Mesenteric fat pad (tissue), 1 donor: Measurements from ENCODE around the gene AP1M1. TPM values are rescaled to one million over a fixed set of nuclear protein-coding genes. Genes with fewer than 3 reads are reported as not detected.

Source experiments
- DNase-seq: peaks from one replicate; pipeline ENCODE4 v3.0.0-alpha.2; 2020; ENCODE audit warnings: low spot score
- total RNA-seq: library from RNA; stranded (reverse); fragmentation: NEBNext Ultra II Directional; extraction: Animal tissue kit (Norgen Biotek cat#: 25700); gene quantifications from one replicate; pipeline ENCODE4 v1.2.1, GENCODE V29; 2021
- donor health status: DM: yes; HTN: yes; CAD: no.

AP1M1 gene
- total RNA-seq, 1 donor from 2014 or later: 110 TPM

DNA sequence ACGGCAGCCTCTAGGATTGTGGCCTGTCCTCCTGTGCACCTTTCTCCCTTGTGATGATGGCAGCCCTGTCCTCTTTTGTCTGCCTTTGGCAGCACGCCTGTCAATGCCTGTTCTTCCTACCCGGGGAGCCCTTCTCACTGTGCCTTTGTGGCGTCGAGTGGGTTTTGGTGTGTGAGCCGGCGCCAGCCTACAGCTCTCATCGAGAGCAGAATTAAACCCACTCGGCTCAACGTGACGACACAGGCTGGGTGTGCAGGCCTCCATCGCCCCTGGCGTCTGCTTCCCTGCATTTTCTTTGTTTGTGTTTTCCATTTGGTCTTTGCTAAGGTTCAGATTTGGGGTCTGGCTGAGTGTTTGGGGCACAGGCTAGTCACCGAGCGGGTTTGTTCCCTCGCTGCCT is 34.4 kb downstream of the AP1M1 start:
- peak; percentile 47 for DNase-seq

DNA sequence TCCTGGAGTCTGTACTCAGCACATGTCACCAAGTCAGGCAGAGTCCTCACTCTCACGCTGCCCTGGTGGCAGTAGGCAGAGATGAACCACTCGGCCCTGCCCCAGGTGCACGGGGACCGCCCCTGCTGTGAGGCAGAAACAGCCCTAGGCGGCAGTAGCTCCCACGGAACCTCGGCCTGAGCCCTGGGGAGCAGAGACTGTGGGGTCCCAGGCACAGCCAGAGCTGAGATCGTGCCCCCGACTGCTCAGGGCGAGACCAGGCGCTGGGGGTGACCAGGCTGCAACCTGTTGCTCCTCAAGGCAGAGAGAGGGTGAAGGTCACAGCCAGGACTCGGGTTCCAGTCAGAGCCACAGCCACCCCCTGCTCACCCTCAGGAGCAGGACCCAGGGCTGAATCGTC is 34.9 kb downstream of the AP1M1 start:
- no peak for DNase-seq

DNA sequence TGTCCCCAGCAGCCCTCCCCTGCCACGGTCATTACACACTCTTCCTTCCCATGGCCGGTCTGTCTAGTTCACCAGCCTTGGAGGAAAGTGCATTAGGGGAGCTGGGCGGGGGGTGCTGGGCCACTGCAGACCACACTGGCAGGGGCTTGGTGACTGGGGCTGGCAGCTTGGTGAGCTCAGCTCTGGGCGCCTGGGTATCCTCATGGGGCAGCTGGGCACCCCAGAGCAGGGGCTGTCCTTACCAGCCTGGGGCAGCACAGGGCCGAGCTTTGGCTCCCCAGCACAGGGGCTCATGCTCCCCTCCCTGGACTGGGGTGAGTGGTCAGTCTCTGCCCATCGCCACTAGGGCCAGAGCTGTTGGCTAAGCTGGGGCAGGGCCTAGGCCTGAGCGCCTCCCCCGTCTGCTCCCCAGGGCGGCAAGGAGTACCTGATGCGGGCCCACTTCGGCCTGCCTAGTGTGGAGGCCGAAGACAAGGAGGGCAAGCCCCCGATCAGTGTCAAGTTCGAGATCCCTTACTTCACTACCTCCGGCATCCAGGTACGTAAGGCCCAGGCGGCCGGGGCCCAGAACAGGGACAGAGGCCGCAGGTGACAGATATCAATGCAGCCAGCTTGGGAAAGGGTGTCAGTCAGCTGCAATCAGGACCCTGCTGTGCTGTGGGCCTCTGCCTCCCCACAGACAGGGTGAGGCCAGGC is 35.5 kb downstream of the AP1M1 start:
- peak; percentile 65 for DNase-seq

DNA sequence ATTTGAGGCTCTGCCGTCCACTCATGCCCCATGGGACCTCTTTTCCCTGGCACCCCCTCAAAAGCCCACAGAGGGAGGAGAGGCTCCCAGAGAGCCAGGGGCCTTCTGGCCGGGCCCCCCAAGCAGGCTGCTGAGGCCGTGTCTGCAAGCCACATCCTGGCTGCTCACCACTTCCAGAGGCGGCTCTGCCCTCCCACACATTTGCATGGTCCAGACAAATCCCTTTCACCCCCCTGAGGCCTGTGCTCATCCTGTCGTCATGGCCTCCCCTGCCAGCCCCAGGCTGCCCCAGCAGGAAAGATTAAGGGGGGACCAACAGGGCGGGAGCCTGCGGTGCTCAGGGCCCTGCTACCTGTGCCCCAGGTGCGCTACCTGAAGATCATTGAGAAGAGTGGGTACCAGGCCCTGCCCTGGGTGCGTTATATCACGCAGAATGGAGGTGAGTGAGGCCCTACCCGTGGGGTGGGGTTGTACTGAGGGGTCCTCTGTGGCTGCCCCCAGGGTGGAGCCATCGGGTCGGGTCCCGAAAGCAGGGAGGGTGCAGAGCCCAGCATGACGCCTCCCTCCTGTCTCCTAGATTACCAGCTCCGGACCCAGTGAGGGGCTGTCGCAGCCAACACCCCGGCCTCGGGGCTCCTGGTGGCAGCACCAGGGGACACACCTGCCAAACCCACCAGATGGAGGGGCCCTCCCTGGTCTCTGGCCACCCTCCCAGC is 36.3 kb downstream of the AP1M1 start:
- no peak for DNase-seq

DNA sequence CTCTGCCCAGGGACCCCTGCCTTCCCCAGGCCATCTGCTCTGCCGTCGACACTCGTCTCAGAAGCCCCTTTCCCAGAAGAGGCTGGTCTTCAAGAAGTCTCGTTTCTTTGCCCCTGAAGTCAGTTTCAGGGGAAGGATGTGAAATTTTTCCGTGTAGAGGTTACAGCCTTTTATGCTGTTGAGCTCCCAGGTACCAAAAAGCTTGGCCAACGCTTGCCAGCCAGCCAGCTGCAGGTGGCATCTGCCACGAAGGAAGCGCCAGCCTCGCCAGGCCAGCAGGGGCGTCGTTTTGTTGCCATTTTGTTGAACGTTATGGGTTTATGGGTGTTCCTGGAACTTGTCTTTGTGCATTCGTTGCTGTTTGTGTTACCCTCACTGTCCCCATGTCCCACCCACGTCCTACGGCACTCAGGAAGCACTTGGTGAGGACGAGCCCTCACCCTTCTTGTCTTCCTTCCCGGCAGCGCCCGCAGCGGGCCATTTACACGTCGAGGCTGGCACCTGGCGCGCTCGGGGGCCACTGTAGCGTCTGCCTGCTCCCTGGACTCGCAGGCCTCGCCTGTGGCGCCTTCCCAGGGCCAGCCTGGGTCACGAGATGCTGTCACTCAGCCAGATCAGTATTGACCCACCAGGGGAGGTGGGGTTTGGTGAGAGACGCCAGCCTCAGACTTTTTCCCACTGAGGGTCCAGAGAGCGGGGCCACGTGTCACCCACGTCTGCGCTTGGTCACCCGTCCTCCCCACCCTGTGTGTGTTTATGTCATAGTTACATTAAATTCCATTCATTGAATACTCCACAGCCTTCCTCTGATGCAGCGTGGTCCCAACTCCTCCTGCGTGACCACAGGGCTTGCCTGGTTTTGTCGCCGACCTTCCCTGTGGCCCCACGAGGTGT is 37.1 kb downstream of the AP1M1 start:
- DNase-seq: peak; percentile 67

DNA sequence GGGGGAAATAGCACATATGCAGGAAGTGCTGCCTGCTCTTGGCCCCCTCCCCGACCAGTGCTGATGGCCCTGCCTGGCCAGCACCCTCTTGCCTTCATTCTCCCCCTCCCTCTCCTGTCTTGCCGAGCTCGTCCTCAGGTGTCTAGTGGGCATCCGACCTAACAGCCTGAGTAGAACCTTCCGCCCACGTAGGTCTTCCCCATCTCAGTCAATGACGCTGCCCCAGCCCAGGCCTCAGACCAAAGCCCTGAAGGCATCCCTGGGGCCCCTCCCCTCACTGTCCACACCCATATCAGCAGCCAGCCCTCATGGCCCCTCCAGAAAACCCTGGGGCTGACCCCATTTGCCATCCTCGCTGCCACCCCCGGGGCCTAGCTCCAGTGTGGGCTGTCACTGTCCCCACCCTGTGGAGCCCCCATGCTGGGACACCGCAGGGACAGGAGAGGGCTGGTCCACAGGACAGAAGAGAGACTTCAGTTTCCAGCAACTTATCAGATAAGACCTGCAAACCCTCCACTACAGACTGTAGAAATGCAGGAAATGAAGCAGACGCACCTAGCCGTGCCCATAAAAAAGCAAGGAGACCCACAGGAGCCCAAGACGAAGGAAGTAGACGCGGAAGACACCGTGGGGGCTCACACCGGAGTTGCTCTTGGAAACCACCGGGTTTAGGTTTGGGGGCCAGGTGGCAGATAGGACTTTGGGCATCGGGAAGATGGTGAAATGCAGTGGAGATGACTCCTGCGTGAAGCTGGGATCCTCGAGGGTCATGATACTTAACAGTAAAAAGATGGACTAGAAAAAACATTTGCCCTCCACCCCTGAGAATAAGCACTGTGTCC is 38.3 kb downstream of the AP1M1 start:
- DNase-seq: no peak

DNA sequence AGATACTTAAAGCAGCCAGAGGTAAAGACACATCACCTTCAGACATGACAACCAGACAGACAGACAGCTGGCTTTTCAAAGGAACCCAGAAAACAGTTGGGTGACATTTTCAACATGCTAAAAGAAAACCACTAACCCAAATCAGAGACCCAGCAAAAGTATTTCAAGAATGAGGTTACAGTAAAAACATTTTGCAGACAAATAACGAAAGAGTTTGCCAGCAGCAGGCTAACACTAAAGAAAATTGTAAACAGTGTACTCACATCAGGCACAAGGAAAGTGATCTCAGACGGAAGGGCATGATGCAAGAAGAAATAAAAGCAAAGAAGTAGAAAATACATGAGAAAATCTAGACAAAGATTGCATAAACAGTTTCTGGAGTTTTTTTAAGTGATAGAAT is 46.4 kb downstream of the AP1M1 start:
- no peak for DNase-seq

DNA sequence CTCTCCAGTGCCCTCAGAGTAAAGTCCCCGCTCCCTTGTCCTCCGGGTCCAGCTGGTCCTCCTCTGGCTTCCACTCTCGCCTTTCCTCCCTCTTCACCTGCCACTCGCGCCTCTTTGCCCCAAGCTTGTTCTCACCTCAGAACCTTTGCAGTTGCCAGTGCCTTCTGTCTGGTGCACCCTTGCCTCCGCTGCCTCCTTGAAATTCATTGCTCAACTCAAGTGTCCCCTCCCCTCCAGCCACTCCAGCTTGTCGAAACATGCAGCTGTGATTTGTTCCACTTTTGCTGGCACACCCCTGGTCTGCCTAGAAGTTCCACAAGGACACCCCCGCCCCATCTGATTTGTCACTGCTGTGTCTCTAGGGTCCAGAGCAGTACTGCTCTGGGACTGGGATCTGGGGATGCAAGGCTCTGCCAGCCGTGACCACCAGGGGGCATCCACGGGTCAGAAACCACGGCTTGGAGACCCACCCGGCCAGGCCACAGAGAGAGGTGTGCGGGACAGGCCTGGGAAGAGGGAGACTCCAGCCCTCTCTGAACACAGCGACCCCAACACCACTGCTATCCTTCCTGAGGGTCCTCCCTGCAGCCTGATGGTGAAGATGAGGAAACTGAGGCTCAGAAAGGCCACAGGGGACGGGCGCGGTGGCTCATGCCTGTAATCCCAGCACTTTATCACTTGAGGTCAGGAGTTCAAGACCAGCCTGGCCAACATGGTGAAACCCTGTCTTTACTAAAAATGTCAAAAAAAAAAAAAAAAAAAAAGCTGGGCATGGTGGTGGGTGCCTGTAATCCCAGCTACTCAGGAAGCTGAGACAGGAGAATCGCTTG is 49.9 kb downstream of the AP1M1 start:
- peak; percentile 96 for DNase-seq

DNA sequence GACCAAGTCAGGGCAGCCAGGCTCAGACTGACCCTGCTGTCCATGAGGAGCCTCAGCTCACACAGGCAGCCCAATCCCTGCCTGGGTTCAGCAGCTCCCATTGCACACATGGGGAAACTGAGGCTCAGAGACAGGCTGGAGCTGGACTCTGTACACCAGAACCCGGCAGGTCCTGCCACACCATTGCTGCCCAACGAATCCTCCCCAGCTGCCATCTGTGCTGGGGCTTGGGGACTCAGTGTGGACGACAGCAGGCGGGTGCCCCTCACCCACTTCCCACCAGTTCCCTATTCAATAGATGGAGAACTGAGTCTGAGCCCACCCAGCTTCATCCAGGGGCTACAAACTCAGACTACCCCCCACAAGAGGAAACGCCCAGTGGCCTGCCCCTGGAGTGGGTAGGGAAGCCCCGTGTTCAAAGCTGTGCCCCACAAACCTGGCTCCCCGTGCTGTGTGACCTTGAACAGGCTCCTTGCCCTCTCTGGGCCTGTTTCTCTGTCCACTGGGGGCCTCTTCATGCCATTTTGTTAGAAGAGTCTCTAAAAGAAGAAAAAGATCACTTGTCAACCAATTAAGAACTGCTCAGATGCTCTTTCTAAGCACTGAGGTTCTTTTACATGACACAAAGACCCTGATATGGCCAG is 50.8 kb downstream of the AP1M1 start:
- DNase-seq: no peak

DNA sequence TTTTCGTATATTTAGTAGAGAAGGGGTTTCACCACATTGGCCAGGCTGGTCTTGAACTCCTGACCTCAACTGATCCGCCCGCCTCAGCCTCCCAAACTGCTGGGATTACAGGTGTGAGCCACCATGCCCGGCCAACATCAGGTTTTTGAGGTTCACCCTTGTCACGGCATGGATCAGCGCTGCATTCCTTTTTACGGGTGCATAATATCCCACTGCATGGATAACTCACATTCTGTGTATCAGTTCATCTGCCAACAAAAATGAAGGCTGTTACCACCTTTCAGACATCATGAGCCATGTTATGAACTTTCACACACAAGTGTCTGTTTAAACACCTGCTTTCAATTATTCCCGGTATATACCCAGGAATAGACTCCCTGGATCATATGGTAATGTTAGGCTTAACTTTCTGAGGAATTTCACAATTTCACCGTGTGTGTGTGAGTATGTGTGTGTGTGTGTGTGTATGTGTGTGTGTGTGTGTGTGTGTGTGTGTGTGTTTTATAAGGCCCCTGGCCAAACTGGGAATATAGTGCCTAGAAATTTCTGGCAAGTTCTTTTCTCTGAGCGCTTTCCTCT is 52.2 kb downstream of the AP1M1 start:
- no peak for DNase-seq

DNA sequence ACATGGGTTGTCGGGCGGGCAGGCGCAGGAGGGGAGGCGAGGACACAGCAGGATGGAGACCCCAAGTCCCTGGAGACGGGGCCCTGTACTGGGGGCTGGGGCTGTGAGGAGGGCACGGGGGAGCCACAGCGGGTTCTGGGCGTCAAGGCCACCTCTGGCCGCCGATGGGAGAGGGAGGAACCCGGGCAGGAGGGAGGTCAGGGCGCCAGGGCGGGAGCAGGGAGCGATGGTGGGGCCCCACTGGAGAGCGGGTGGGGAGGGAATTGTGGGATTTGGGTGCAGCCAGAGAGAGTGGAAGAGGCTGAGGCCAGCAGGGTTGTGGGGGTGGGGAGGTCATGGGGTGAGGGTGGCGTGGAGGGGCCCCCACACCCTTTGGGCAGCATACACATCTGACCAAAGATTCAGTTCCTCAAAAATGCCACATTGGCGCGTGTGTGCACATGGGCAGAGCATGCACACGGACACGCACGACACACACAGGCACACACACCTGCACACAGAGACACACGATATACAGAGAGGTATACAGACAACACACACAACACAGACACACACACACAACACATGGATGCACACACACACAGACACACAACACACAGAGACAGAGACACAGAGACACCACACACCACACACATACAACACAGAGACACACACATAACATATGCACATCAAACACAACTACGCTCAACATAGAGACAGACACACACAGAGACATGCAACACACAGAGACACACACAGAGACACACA is 54.9 kb downstream of the AP1M1 start:
- no peak for DNase-seq

DNA sequence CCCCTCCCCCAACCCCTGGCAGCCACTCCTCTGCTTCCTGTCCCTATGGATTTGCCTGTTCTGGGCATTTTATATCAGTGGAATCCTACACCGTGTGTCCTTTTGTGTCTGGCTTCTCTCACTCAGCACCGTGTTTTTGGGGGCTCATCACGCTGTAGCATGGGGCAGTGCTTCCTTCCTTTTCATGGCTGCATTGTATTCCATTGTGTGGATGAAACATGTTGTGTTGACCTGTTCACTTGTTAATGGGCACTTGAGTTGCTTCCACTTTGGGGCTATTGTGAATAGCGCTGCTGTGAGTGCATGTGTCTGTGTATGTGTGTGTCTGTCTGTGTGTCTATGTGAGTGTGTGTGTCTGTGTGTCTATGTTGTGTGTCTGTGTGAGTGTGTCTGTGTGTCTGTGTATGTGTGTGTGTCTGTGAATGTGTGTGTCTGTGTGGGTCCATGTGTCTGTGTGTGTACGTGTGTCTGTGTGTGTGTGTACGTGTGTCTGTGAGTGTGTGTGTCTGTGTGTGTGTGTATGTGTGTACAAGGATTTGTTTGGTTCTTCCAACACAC is 57.2 kb downstream of the AP1M1 start:
- no peak for DNase-seq

DNA sequence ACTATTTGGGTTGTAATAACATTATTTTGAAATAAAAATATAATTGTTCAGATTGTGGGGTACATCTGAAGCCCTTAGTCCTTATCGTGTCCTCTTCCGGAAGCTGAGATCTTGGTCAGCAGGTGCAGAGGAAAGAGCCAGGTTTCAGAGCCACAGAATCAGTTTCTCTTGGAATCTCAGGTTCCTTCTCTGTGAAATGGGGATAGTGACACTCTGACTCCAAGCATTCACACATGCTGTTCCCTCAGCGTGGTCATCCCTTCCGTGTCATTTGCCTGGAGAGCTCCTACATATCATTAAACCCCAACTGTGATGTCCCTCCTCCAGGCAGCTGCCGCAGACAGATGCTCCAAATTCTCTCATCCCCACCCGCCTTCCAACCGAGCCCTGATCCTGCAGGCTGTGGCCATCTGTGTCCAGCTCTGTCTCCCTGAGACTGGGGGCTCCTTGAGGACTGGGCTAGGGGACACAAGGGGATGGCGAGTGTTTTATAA is 59.8 kb downstream of the AP1M1 start:
- DNase-seq: no peak

DNA sequence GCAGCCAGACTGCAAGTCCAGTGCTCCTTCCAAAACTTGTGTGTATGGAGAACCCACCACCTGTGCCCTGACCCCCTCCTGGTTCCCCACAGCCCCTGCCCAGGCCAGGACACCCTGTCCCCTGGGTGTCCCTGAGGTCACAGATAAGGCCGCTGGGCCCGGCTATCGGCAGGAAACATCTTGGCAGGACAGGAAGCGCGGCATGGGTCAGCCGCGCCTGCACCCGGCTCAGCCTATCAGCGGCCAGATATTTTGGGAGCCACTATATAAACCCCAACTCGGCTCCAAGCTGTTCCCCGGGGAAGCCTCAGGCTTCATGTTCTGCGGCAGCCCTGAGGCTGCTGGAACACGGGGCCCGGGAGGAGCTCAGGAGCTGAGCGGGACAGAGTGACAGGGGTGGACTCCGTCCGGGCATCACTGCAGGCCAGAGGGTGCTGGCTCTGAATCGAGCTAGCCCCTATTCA is 60.8 kb downstream of the AP1M1 start:
- DNase-seq: no peak

DNA sequence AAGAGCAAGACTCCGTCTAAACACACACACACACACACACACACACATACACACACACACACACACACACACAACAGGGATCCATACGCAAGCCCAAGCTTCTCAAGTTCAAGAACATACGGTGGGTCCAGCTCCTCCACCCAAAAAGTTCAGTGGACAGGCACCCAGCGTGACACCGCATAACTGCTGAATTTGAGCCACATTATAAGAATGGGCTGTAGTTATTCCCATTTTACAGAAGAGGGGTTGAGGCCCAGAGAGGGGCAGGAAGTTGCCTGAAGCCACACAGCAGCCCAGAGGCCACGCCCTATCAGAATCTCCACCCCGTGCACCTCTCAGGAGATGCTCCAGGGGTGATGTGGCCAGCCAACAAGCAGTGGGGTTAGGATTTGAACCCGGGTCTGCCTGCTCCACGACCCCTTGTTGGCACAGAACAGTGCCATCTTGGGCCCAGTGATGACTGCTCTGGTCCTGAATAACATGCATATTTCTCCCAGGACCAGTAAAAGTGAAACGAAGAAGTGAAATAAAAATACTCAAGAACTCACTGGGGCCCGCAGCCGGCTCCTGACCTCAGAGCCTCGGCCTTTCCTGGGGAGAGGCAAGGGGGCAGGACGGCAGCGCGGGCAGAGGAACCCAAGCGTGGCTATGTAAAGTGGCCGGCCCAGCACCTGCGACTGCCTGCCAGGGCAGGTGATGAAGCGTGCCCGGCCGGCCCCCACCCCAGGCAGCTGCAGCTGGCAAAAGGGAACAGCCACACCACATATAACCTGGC is 61.9 kb downstream of the AP1M1 start:
- DNase-seq: no peak

DNA sequence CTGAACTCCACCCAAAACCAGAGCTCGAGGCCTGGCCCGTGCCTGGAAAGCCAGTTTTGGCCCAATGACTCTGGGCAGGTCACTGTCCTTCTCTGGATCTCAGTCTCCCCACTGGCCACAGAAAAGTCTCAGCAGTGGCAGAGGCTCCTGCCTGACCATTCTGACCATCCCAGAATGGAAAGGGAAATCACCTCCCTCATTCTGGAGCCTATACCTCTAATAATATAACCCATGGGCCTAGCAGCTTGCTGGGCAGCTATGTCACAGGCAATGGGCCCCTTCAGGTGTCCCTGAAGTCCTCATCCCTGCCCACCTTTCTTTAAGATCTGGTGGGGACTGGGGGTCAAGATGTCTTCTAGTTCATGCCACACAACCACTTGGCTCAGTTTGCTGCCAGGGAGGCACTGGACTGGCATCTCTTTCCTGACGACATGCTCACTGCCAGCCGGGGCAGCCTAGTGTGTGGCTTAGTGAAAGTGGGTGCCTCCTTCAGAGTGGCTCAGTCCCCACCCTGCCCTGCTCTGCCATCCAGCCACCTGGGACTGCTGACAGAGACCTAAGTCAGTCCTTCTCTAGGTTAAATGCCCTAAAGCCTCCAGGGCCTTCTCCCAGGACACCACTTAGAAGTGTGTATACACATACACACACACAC is 62.6 kb downstream of the AP1M1 start:
- DNase-seq: no peak

DNA sequence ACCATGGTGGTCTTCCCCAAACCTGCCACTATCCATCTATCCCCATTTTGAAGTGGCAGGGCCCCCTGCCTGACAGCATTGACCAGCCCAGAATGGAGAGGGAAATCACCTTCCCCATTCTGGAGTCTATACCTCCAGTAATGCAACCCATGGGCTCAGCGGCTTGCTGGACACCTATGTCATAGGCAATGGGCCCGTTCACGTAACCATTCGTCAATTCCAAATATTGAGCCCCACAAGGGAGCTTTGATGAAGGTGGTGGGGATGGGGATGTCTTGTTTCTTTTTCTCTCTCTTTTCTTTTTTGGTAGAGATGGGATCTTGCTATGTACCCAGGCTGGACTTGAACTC is 63.1 kb downstream of the AP1M1 start:
- no peak for DNase-seq
